ENCODE measurements around the gene RERGL.
"Not testable (repeated sequence)": the region's sequence is repeated elsewhere in the genome, so short reads cannot be mapped to it uniquely, and the experiment has no call there.

DNA sequence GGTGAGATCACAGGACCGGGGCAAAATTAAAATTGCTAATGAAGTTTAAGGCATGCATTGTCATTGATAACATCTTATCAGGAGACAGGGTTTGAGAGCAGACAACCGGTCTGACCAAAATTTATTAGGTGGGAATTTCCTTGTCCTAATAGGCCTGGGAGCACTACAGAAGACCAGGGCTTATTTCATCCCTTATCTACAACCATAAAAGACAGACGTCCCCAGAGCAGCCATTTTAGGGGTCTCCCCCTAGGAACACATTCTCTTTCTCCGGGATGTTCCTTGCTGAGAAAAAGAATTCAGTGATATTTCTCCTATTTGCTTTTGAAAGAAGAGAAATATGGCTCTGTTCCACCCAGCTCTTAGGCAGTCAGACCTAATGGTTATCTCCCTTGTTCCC is 27.1 kb downstream of the RERGL start:
- TF ChIP-seq, protein P1, sequence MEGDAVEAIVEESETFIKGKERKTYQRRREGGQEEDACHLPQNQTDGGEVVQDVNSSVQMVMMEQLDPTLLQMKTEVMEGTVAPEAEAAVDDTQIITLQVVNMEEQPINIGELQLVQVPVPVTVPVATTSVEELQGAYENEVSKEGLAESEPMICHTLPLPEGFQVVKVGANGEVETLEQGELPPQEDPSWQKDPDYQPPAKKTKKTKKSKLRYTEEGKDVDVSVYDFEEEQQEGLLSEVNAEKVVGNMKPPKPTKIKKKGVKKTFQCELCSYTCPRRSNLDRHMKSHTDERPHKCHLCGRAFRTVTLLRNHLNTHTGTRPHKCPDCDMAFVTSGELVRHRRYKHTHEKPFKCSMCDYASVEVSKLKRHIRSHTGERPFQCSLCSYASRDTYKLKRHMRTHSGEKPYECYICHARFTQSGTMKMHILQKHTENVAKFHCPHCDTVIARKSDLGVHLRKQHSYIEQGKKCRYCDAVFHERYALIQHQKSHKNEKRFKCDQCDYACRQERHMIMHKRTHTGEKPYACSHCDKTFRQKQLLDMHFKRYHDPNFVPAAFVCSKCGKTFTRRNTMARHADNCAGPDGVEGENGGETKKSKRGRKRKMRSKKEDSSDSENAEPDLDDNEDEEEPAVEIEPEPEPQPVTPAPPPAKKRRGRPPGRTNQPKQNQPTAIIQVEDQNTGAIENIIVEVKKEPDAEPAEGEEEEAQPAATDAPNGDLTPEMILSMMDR (IDR thresholded peaks at IDR 0.05), result not testable (repeated sequence)
- TF ChIP-seq POLR2AphosphoS5, POLR2A (IDR thresholded peaks at IDR 0.05): not testable (repeated sequence)
